GM21528 (cell line): ENCODE results near the gene SP8.
A peak's percentile ranks its signal among the peaks of the same experiment; 100 is the strongest.

ENCODE experiments used
- ATAC-seq: cut with Tn5 transposase; IDR thresholded peaks from one replicate; pipeline ENCODE4 v1.9.1; 2021; ENCODE audit warnings: mild to moderate bottlenecking, moderate library complexity; ENCODE audit not compliant: unreplicated experiment, low FRiP score

The SP8 gene

DNA sequence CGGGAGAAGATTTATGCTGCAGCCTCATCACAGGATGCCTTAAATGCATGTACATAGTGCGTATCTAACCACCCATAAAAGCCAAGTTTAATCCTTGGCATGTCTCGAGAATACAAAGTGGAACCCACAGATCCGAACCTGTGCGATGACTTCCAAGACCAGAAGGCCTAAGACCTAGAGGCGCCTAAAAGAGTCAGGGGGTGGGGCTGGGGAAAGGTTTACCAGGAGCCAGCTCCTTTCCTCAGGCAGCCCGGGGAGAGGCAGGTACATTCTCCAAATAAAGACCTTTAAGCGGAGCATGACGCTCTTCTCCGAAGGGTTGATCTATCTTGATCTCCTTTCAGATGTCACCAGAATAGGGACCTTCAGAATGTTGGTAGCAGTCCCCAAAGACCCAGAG is 9.7 kb downstream of the SP8 start:
- ATAC-seq: no peak

DNA sequence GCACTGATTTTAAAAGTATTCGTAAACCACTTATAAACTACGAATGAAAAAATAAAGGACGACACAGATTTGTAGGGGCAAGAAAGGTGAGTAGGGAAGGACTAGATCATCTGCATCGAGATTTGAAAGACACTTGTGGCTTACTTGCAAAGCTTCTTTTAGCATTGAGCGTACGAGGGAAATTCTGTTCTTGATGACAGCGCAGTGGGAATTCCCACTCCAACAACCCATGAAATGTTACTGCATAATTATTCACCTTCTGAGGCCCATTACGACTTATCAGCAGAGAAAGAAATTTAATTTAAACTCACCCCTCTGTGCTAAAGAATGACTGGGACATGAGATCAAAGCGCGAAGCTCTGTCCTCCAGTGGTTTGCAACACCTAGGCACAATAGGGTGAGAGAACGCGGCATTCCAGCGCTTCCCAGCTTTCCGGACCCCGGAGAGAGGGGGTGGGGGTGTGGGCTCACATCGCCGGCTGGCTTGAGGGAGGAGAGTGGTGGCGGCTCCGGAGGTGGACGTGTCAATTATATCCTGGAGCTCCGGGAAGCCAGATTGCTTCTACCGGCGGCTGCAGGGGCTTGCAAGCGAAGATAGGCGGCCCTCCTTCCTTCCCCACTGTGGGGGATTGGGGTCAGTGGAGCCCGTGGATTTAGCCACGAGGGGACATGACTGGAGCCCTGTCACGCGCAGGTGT is 10.3 kb downstream of the SP8 start:
- ATAC-seq: no peak

DNA sequence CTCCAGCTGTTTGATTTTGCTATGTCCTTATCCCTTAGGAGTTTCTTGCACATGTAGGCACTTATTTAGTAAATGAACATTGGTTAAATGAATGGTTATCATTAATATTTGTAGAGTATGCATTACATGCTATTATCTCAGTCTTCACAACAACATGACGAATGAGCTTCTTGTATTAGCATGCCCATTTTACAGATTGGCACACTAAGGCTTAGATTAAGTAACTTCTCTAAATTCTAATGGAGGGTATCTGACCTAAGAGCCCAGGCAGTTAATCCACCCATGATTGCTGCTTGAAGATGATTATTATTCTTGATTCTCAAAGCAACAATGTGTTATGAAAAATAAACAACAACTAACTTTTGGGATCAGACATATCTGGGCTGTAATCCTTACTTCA is 32.7 kb downstream of the SP8 start:
- ATAC-seq: no peak

DNA sequence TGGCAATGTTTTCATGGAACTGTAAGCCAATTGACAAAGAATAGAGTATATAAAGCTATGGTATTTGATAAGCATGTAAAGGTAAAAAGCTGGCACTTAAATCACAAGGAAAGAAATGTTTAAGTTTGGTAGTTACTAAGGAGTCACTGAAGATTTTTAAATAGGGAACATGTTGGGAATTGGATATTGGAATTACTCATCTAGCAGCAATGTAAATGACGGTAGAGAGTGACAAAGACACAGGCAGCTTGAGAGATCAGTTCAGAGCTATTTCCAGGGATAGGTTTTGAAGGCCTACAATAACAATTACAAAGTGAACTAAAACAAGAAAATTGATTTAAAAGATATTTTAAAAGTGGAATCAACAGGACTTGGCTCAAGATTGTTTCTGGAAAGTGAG is 36.8 kb downstream of the SP8 start:
- ATAC-seq: no peak

DNA sequence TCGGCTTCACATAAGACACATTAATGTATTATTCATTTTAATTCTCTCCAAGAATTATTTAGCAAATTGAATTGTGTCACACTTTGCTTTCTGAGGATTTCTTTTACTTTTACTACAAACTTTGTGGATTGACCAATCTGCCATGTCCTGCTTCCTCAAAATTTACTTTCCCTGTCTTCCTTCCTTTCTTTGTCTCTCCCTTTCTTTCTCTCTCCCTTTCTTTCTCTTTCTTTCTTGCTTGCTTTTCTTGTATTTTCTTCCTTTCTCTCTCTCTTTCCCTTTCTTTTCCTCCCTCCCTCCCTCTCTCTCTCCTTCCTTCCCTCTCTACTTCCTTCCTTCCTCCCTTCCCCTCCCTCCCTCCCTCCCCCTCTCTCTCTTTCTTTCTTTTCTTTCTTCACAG is 37.8 kb downstream of the SP8 start:
- no peak for ATAC-seq

DNA sequence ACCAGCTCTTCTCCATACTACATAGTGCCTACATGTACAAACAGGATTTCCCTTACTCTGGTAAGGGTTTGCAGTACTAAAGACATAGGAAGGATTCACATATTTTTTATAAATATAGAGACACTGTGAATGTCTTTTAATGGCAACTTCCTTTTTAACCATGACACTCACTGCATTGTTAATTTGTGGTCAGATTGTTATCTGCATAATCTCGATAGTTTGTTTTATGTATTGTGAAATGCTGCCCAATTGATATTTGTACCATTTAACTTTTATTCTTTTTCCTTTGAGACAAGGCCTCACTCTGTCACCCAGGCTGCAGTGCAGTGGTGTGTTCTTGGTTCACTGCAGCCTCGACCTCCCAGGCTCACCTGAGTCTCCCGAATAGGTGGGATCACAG is 39.7 kb downstream of the SP8 start:
- ATAC-seq: no peak

DNA sequence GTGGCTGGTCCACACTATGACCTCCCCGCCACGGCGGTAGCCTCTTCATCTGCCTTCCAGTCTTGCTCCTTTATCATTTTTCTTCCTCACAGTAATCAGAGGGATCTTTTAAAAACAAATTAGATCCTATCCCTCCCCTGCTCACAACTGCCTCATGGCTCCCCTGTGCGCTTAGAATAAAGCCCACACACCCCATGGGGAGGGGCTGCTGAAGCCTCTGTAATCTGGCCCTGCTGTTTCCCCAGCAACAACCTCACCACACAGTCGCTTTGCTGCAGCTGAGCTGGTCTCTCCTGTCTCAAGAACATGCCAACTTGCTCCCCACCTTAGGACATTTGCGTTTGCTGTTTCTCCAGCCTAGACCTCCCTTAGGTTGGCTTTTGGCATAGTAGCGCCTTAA is 41.0 kb downstream of the SP8 start:
- ATAC-seq: no peak

DNA sequence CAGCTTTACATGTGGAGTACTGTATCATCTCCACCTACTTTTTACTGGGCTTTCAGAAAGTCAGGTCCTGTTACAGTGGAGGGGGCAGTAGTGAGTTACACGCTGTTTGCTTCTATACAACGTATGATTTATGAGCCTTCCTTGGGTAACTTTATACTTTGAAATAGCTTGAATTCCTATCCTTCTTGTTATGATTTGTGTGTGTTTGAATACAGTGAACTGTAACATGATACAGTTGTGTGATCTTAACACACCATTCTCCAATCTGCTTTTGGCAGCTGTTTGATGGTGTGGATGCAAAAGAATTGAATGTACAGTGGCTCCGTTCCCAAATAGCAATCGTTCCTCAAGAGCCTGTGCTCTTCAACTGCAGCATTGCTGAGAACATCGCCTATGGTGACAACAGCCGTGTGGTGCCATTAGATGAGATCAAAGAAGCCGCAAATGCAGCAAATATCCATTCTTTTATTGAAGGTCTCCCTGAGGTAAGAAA is 41.7 kb downstream of the SP8 start:
- no peak for ATAC-seq

DNA sequence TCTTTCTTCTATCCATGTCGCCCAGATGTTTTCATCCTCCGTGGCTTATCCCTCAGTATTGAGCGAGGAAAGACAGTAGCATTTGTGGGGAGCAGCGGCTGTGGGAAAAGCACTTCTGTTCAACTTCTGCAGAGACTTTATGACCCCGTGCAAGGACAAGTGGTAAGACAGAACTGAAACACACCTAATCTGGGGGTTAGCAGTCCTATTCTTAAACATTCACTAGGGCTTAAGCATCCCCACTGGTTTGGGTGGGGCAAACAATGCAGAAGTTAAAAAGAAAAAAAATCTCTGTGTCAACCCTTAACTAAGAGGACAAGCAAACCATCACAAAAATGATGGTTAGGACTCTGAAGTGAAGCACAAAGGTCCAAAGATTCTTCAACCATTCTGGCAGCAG is 43.8 kb downstream of the SP8 start:
- no peak for ATAC-seq

DNA sequence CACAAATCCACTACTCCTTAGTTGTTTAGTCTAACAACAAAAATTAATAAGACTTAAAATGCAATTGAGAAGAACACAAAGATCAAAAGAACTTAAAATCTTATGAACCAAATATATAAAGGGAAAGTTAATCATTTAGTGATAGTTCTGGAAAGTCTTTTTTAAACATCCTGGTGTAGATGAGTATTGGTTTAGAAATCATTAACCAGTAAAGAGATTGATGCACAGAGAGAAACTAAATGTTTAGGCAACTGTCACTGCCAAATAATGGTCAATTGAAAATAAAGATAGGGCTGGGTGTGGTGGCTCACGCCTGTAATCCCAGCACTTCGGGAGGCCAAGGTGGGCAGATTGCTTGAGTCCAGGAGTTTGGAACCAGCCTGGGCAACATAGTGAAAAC is 44.9 kb downstream of the SP8 start:
- ATAC-seq: no peak

DNA sequence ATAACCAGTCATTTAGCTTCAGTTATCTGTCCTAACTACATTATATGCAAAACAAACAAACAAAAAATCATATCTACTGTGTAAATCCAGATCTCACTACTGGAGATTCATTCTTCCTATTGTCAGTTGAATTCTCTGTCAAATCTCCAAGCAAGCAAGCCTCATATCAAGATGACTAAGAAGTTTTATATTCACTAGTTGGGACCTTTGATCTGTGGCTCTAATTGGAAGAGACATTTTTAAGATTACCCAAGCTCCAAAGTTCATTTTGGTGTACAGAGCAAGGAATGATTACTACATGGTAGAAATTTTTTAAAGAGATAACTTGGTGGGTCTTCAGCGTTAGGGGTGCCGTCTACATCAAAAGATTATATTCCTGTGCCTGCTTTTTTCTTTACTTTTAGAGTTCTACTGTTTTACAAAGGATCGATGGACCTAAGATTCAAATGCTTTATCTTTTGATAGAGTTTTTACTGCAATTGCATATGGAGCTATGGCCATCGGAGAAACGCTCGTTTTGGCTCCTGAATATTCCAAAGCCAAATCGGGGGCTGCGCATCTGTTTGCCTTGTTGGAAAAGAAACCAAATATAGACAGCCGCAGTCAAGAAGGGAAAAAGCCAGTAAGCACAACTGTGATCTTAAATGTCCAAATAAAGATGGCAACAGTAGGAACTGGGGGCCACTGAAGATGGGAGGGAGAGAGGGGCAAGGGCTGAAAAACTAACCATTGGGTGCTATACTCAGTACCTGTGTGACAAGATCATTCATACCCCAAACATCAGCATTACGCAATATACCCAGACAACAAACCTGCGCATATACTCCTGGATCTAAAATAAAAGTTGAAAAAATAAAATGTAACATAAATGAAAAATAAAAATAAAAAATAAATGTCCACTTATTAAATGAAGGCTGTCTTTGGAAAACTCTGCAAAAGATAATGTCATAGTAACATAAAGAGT is 47.9 kb downstream of the SP8 start:
- ATAC-seq: no peak

DNA sequence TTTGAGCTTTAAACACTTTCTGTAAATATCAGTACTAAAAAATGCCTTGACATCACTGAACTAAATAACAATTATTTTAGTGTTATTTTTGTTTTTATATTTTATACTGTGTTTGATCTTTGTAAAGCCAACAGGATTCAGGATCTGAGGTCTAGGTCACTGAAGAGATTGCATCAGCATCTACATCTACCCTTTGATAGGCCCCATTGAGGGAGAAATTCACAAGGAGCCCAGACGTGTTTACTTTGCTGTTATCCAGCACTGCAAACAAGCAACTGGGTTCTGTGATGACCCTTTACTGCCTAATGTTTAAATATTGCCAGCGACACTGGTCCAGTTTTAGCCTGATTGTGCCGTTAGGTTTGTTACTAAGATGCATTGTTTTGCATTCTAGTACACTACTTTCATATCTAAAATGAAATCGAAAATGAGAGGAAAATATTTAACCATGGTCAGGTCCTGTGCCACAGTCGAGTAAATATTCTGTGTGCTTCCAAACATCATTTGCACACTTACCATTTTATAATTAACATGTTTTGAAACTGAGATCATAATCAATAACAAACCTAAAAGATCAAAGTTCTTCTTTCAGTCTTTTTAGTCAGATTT is 48.7 kb downstream of the SP8 start:
- ATAC-seq: peak; percentile 60

DNA sequence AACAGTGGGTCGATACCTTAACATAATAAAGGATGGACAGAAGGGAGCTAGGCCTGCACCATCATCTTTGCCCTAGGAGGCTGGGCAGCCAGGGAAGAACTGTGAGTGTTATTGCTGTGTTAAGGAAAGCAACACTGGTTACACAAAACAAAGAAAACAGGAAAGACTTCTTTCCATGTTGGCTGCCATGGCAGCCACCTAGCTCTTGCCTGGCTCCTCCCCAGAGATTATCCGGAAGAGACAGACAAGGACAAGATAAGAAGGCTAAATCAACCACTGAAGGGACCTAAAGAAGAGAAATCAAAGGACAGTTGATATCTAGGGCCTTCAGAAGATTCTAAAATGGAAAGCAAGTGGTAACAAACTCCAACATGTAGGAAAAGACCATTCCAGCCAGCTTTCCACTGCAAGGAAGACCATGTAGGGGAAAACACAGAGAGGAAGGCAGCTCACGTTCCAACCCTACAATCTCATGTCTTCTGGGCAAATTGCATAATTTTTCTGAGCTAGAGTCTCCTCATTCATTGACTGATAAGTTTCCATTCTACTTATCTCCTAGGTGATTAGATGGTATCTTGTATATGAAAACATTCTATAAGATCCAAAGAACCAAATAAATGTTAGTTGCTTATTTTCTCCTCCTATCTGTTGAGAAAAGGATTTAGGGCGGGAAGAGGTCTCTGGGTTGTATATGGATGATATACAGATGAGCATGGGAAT is 51.2 kb downstream of the SP8 start:
- no peak for ATAC-seq
